ENCODE results near the gene OTOP3. TPM values are rescaled to one million over a fixed set of nuclear protein-coding genes. Genes with fewer than 3 reads are reported as not detected.

The OTOP3 gene
- total and polyA plus RNA-seq, 2 of the 4 experiments (the other 2 are of a cell fraction): not detected

- H2AK5ac ChIP-seq (ENCODE audit: low read depth, low read length): no peak overlapping the region
- H3K14ac ChIP-seq (replicated peaks; ENCODE audit: low read depth, low read length): no peak overlapping the region
- no peak overlapping the region for H3K4me3 ChIP-seq (ENCODE audit: insufficient read depth, low read depth, low read length)
- WGBS, 2 experiments (ENCODE audit: extremely low coverage in 2 of 2, insufficient read length in 1 of 2): 66% methylated on average over 12 of the region's 14 CpGs; no CpG with 5 or more reads in 1 of the 2 experiments
- intact Hi-C loops (cut with micrococcal nuclease): loop anchor here (5.0 kb wide), 1 partner anchor 82 kb away; the partner anchor contains the start of genes ATP5PD and KCTD2
- ATAC-seq (ENCODE audit: low read depth) (no peak), DNase-seq (no peak)
- no peak overlapping the region for H3K4ac ChIP-seq (ENCODE audit: low read depth, low read length)
- no peaks in the 10 kb centered on the region for H3K79me1 ChIP-seq (ENCODE audit: low read depth in 1 of 2, low read length in 2 of 2)
- no peaks in the 10 kb centered on the region for H3K9me3 ChIP-seq (ENCODE audit: control insufficient read depth, insufficient read depth, low read length)
- no peak overlapping the region for H3K4me2 ChIP-seq (ENCODE audit: low read depth, low read length)
- H3K23ac ChIP-seq (ENCODE audit: low read depth, low read length): no peak overlapping the region
- ChIA-PET CTCF (no interaction called here), POLR2A (ENCODE audit: unreplicated experiment) (no interaction called here)
- no peaks in the 10 kb centered on the region for H3K9me1 ChIP-seq (ENCODE audit: insufficient read depth, low read length)
- H2BK120ac ChIP-seq (ENCODE audit: low read depth, low read length): no peak overlapping the region
- H4K8ac ChIP-seq (ENCODE audit: low read depth in 2 of 2, low read length in 2 of 2): no peak overlapping the region
- no peak overlapping the region for H2AFZ ChIP-seq (replicated peaks; ENCODE audit: low read length, poor library complexity)
- no peak overlapping the region for H2BK5ac ChIP-seq (ENCODE audit: low read depth, low read length, poor library complexity, severe bottlenecking)
- in situ Hi-C loops (cut with MboI; ENCODE audit: low sequenced_read_pairs): loop anchor here (10.0 kb wide), 1 partner anchor 240 kb away; the partner anchor contains the start of gene NUP85
- dilution Hi-C loops (cut with HindIII; ENCODE audit: low sequenced_read_pairs, unreplicated experiment): no loop called here
- H4K91ac ChIP-seq (ENCODE audit: insufficient read depth, low read depth, low read length): no peak overlapping the region
- H2BK20ac ChIP-seq (ENCODE audit: low read depth, low read length): no peak overlapping the region
- no peaks in the 10 kb centered on the region for H4K20me1 ChIP-seq (ENCODE audit: insufficient read depth, low read length)
- no peak overlapping the region for H3K56ac ChIP-seq (ENCODE audit: extremely low read depth, insufficient read depth, low read length)
- peaks cover 8% of the 10 kb centered on the region for H3K27me3 ChIP-seq (ENCODE audit: control insufficient read depth, insufficient read depth, low read length)
- no peak overlapping the region for H4K5ac ChIP-seq (ENCODE audit: low read depth, low read length)
- H2AK9ac ChIP-seq (replicated peaks; ENCODE audit: low read depth, low read length, poor library complexity): no peak overlapping the region
- H3K4me1 ChIP-seq (ENCODE audit: control insufficient read depth, insufficient read depth, low read length): 0 out of 2 replicates have a peak, but pooled peaks cover 1% of the 10 kb centered on the region
- no peaks in the 10 kb centered on the region for H3K36me3 ChIP-seq (ENCODE audit: control insufficient read depth, insufficient read depth, low read length)
- no peak overlapping the region for H3K27ac ChIP-seq (ENCODE audit: insufficient read depth, low read length)
- no TSS peak for BruUV-seq (replicated peaks)
- no peak for TF ChIP-seq NFE2L2 (IDR thresholded peaks at IDR 0.05; ENCODE audit: low read depth, low read length)
- no peak for TF ChIP-seq CEBPB (IDR thresholded peaks at IDR 0.05; ENCODE audit: low read depth, low read length)
- no peak for TF ChIP-seq MXI1 (IDR thresholded peaks at IDR 0.05; ENCODE audit: borderline replicate concordance, low read depth, low read length)
- TF ChIP-seq ELK1 (IDR thresholded peaks at IDR 0.05; ENCODE audit: borderline replicate concordance, low read depth, low read length): no peak
- TF ChIP-seq RAD21 (IDR thresholded peaks at IDR 0.05; ENCODE audit: low read length): no peak
- no peak for TF ChIP-seq RCOR1 (IDR thresholded peaks at IDR 0.05; ENCODE audit: insufficient replicate concordance, low read length)
- TF ChIP-seq CTCF (conservative IDR thresholded peaks at IDR 0.05; ENCODE audit: low read depth, low read length): no peak
- H2BK15ac ChIP-seq (ENCODE audit: low read depth, low read length): no peak overlapping the region
- no peak overlapping the region for H3K18ac ChIP-seq (ENCODE audit: low read depth, low read length)
- no peak overlapping the region for H3K9ac ChIP-seq (ENCODE audit: low read depth, low read length)
Measured at GRCh38 chr17:74964988-74965622, 29.4 kb downstream of the OTOP3 start.
